Panc1 (cell line): ENCODE data around the gene KAT2A. TPM values are rescaled to one million over a fixed set of nuclear protein-coding genes. Genes with fewer than 3 reads are reported as not detected.
A peak's percentile ranks its signal among the peaks of the same experiment; 100 is the strongest.

Source experiments
- ATAC-seq: fragments of 200-7000 bp; cut with Tn5 transposase; 2 replicates; pipeline ENCODE4 v1.9.1; 2020; ENCODE audit warnings: mild to moderate bottlenecking, moderate library complexity
- BruUV-seq: library from RNA; stranded (reverse); fragments of 400-500 nt; replicated peaks from 2 replicates; lab custom pipeline; 2021; lab: Mats Ljungman, UMichigan
- CTCF ChIA-PET: fragments of 300-600 bp; sonication (Branson Sonifier 250); formaldehyde crosslinking; loops from one replicate; lab custom pipeline; 2022; ENCODE audit warnings: antibody characterized with exemption; lab: Charles Lee
- POLR2A ChIA-PET: fragments of 300-600 bp; sonication (Branson Sonifier 250); formaldehyde crosslinking; loops from one replicate; lab custom pipeline; 2022; ENCODE audit warnings: antibody characterized with exemption; lab: Charles Lee
- DNase-seq: peaks from one replicate; pipeline ENCODE4 v3.0.0-alpha.2; 2010; ENCODE audit warnings: low read depth, low spot score
- H3K27ac ChIP-seq: 2 replicates; pipeline ENCODE4 v1.5.1; 2011; ENCODE audit warnings: mild to moderate bottlenecking, low read length, inconsistent platforms
- H3K27me3 ChIP-seq: fragments of 200-500 bp; sonication (Bioruptor generic); 2 replicates; pipeline ENCODE4 v1.6.0; 2014; ENCODE audit warnings: low read length, inconsistent platforms; ENCODE audit not compliant: control insufficient read depth, insufficient read depth
- H3K36me3 ChIP-seq: fragments of 200-500 bp; sonication (Bioruptor generic); 2 replicates; pipeline ENCODE4 v1.5.1; 2014; ENCODE audit warnings: inconsistent platforms, mild to moderate bottlenecking, low read length, moderate library complexity; ENCODE audit not compliant: control insufficient read depth, insufficient read depth
- H3K4me1 ChIP-seq: 2 replicates; pipeline ENCODE4 v1.5.1; 2011; ENCODE audit warnings: inconsistent platforms, mild to moderate bottlenecking, low read length, moderate library complexity; ENCODE audit not compliant: control insufficient read depth, insufficient read depth
- H3K4me3 ChIP-seq, 2 experiments: 2 replicates each; pipeline ENCODE4 v1.5.1; 2011 to 2012; ENCODE audit warnings: low read depth in 2 of 2, low read length in 2 of 2, mild to moderate bottlenecking in 2 of 2, inconsistent platforms in 1 of 2, moderate library complexity in 1 of 2
- H3K9me3 ChIP-seq: fragments of 200-500 bp; sonication (Bioruptor generic); 2 replicates; pipeline ENCODE4 v1.5.1; 2014; ENCODE audit warnings: low read depth, mild to moderate bottlenecking, inconsistent platforms, low read length, moderate library complexity; ENCODE audit not compliant: control insufficient read depth, insufficient read depth
- POLR2AphosphoS5 ChIP-seq: IDR thresholded peaks from 2 replicates; pipeline ENCODE4 v1.6.1; 2012; ENCODE audit warnings: mild to moderate bottlenecking, low read depth, low read length, moderate library complexity
- SIN3A ChIP-seq: IDR thresholded peaks from 2 replicates; pipeline ENCODE4 v1.6.1; 2012; ENCODE audit warnings: low read depth, mild to moderate bottlenecking, low read length, moderate library complexity, borderline replicate concordance; ENCODE audit not compliant: insufficient read depth
- TCF7L2 ChIP-seq: IDR thresholded peaks from 2 replicates; pipeline ENCODE4 v1.6.1; 2011; ENCODE audit warnings: mild to moderate bottlenecking, low read depth, low read length, inconsistent platforms
- in situ Hi-C: cut with HindIII; loops from 2 replicates; pipeline ENCODE4 v1.10.0; 2016; ENCODE audit warnings: low sequenced_read_pairs, low pct_unique_long_range_greater_than_20kb
- intact Hi-C: fragments of 100-400 bp; cut with micrococcal nuclease; formaldehyde crosslinking; loops from one replicate; pipeline ENCODE4 v1.10.0; 2022; ENCODE audit not compliant: unreplicated experiment
- total RNA-seq: library from RNA; stranded (reverse); gene quantifications from one replicate; pipeline ENCODE4 v1.2.1, GENCODE V29; 2021; ENCODE audit not compliant: unreplicated experiment
- TF ChIP-seq, protein P1 (sequence below): fragments of 450-650 bp; IDR thresholded peaks from 2 replicates; pipeline ENCODE4 v1.5.1; 2017; ENCODE audit warnings: mild to moderate bottlenecking
- TF ChIP-seq, protein P2 (sequence below), 2 experiments: IDR thresholded peaks; 2 replicates each; pipeline ENCODE4 v1.6.1; 2011 to 2012; ENCODE audit warnings: low read depth in 2 of 2, control low read depth in 1 of 2, low read length in 1 of 2, mild to moderate bottlenecking in 1 of 2, moderate library complexity in 1 of 2; ENCODE audit not compliant: insufficient read depth in 1 of 2

The KAT2A gene
- total RNA-seq, 1 experiment from 2014 or later, result 67.0 TPM

GRCh38 chr17:42109086-42109485 is 12.1 kb downstream of the KAT2A start:
- ChIA-PET POLR2A (no interaction called here), CTCF (no interaction called here)
- Histone ChIP-seq H3K27ac (no peak overlapping the region), H3K9me3 (no peaks in the 10 kb centered on the region), H3K36me3 (no peaks in the 10 kb centered on the region), H3K4me3 (no peak overlapping the region), H3K27me3 (no peaks in the 10 kb centered on the region), H3K4me1 (peaks cover 9% of the 10 kb centered on the region)
- TF ChIP-seq, protein P1, sequence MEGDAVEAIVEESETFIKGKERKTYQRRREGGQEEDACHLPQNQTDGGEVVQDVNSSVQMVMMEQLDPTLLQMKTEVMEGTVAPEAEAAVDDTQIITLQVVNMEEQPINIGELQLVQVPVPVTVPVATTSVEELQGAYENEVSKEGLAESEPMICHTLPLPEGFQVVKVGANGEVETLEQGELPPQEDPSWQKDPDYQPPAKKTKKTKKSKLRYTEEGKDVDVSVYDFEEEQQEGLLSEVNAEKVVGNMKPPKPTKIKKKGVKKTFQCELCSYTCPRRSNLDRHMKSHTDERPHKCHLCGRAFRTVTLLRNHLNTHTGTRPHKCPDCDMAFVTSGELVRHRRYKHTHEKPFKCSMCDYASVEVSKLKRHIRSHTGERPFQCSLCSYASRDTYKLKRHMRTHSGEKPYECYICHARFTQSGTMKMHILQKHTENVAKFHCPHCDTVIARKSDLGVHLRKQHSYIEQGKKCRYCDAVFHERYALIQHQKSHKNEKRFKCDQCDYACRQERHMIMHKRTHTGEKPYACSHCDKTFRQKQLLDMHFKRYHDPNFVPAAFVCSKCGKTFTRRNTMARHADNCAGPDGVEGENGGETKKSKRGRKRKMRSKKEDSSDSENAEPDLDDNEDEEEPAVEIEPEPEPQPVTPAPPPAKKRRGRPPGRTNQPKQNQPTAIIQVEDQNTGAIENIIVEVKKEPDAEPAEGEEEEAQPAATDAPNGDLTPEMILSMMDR, result no peak
- TF ChIP-seq SIN3A, result no peak
- no peak for TF ChIP-seq POLR2AphosphoS5
- TF ChIP-seq, protein P2, sequence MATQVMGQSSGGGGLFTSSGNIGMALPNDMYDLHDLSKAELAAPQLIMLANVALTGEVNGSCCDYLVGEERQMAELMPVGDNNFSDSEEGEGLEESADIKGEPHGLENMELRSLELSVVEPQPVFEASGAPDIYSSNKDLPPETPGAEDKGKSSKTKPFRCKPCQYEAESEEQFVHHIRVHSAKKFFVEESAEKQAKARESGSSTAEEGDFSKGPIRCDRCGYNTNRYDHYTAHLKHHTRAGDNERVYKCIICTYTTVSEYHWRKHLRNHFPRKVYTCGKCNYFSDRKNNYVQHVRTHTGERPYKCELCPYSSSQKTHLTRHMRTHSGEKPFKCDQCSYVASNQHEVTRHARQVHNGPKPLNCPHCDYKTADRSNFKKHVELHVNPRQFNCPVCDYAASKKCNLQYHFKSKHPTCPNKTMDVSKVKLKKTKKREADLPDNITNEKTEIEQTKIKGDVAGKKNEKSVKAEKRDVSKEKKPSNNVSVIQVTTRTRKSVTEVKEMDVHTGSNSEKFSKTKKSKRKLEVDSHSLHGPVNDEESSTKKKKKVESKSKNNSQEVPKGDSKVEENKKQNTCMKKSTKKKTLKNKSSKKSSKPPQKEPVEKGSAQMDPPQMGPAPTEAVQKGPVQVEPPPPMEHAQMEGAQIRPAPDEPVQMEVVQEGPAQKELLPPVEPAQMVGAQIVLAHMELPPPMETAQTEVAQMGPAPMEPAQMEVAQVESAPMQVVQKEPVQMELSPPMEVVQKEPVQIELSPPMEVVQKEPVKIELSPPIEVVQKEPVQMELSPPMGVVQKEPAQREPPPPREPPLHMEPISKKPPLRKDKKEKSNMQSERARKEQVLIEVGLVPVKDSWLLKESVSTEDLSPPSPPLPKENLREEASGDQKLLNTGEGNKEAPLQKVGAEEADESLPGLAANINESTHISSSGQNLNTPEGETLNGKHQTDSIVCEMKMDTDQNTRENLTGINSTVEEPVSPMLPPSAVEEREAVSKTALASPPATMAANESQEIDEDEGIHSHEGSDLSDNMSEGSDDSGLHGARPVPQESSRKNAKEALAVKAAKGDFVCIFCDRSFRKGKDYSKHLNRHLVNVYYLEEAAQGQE (IDR thresholded peaks at IDR 0.05; ENCODE audit: insufficient read depth in 1 of 2, low read depth in 2 of 2, low read length in 1 of 2), result no peak
- TF ChIP-seq TCF7L2, result no peak
- in situ Hi-C loops, result no loop called here
- ATAC-seq, result no peak
- no TSS peak for BruUV-seq
- intact Hi-C loops, result no loop called here
- DNase-seq, result no peak

DNA sequence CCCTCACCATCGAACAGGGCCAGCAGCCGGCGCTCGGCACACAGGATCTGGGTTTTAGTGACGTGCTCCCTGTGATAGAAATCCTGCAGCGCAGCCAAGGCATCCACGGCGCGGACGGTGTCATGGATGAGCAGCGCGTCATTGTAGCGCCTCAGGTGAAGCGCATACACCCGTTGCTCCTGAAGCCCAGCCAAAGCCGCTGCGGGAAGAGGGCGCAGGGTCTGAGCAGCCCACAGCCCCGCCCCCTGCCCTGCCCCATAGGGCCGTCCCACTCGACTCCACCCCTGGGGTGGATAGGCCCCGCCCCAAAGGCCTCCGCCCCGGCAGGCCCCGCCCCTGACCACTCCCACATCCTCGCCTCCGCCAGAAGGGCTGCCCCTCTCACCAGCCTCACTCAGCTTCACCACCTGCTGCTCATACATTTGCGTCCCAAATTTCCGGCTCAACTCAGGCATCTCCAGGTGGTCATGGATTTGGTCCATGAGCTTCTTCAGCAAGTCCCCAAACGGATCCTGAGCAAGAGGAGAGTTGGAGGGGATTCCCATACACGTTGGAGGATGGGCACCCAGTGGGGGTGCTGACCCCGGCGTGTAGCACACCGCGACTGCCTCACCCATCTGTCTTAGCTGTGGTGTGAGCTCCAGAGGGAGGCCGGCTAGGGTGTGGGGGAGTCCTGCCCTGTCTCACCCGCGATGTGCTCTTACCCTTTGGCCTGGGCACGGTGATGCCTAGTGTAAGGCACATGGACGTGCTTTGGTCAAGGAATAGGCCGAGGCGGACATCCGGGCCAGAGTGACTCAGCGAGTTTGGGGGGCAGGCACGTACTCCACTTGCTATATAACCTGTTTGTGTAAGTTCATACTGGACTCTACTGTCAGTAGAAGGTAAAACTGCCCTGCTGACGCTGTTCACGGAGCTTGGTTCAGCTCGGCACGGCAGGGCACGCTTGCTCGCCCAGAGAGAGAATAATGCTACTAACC is 13.3 kb downstream of the KAT2A start:
- H3K9me3 ChIP-seq, result no peaks in the 10 kb centered on the region
- no peak overlapping the region; a peak in 1 of 4 replicates for H3K4me3 ChIP-seq
- no peaks in the 10 kb centered on the region for H3K36me3 ChIP-seq
- DNase-seq, result no peak
- POLR2A ChIA-PET, result interaction anchor here (0.6 kb wide), 1 partner anchor 348 kb away, joined by 7 read pairs; no protein-coding TSS in a partner anchor
- ATAC-seq, result peak; percentile 63; the same call in 1 of the 2 replicates
- H3K4me1 ChIP-seq, result peaks cover 4% of the 10 kb centered on the region
- TF ChIP-seq, protein P2 (IDR thresholded peaks at IDR 0.05; ENCODE audit: insufficient read depth in 1 of 2, low read depth in 2 of 2, low read length in 1 of 2), result no peak
- TF ChIP-seq TCF7L2 (no peak), SIN3A (no peak)
- TF ChIP-seq, protein P1, result no peak
- H3K27me3 ChIP-seq, result no peaks in the 10 kb centered on the region
- CTCF ChIA-PET, result no interaction called here
- no peak overlapping the region for H3K27ac ChIP-seq
- in situ Hi-C loops, result no loop called here
- intact Hi-C loops, result no loop called here
- no TSS peak for BruUV-seq
